Prostate gland (tissue), 2 donors: ENCODE data around the gene FOXO1.

ENCODE experiments used
- POLR2A ChIP-seq: fragments of 450-650 bp; IDR thresholded peaks from one replicate; pipeline ENCODE4 v1.6.1; 2016; ENCODE audit warnings: antibody characterized with exemption, mild to moderate bottlenecking
- POLR2AphosphoS5 ChIP-seq: sonication (generic); formaldehyde crosslinking; IDR thresholded peaks from one replicate; pipeline ENCODE4 v1.6.1; 2017; ENCODE audit warnings: antibody characterized with exemption
- TF ChIP-seq, protein P1 (sequence below), 4 experiments: fragments of 200-600 bp in 2 of 4; fragments of 450-650 bp in 2 of 4; sonication (generic) in 2 of 4; IDR thresholded peaks; 1 replicate in 3 of 4; 2 replicates in 1 of 4; pipeline ENCODE4 v1.5.1; 2016 to 2019; ENCODE audit warnings: antibody characterized with exemption in 4 of 4, mild to moderate bottlenecking in 2 of 4, moderate library complexity in 2 of 4

DNA sequence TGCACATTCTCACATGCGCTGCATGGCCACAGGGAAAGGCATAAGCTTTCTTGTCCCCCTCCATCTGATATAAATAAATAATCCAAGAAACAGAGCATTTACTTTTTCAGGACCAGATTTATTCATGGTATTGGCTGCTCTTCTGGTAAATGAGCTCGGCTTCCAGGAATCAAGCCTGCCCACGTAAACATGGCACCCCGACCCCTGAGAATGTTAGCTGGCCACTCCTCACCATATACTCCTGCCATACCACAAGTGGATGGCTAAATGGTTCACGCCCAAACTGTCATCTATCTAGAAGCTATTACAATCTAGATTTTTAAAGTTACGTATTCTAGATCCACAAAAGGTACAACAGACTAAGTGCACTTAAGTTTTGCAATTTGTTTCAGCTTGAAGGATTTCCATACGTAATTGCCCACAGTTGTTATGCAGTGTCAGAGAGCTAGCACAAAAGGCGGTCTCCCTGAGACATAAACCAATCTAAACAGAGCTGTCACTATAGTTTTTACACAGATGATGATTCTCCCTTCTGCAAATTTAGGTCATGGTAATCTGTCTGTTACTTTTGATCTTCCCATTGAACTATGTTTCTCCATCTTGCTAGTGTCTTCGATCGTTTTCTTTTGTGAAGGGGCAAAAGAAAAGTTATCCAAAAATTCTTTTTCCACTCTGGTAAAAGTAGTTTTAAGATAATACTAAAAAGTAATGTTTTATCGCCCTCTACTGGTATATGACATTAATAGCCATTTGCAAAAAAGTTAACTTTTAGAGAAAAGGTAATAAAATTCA, 16.2 kb upstream of the FOXO1 start:
- TF ChIP-seq, protein P1, sequence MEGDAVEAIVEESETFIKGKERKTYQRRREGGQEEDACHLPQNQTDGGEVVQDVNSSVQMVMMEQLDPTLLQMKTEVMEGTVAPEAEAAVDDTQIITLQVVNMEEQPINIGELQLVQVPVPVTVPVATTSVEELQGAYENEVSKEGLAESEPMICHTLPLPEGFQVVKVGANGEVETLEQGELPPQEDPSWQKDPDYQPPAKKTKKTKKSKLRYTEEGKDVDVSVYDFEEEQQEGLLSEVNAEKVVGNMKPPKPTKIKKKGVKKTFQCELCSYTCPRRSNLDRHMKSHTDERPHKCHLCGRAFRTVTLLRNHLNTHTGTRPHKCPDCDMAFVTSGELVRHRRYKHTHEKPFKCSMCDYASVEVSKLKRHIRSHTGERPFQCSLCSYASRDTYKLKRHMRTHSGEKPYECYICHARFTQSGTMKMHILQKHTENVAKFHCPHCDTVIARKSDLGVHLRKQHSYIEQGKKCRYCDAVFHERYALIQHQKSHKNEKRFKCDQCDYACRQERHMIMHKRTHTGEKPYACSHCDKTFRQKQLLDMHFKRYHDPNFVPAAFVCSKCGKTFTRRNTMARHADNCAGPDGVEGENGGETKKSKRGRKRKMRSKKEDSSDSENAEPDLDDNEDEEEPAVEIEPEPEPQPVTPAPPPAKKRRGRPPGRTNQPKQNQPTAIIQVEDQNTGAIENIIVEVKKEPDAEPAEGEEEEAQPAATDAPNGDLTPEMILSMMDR (IDR thresholded peaks at IDR 0.05), result peak; percentile 19 to 80 (median 62)
- TF ChIP-seq POLR2A, result no peak
- no peak for TF ChIP-seq POLR2AphosphoS5
